CMK (cell line): Measurements from ENCODE around the gene CLCN4.

ENCODE experiments used
- DNase-seq: peaks from one replicate; pipeline ENCODE4 v3.0.0-alpha.2; 2010; ENCODE audit warnings: low read depth

The CLCN4 gene

GRCh38 chrX:10130354-10130753, 26.4 kb upstream of the CLCN4 start:
- DNase-seq: no peak

DNA sequence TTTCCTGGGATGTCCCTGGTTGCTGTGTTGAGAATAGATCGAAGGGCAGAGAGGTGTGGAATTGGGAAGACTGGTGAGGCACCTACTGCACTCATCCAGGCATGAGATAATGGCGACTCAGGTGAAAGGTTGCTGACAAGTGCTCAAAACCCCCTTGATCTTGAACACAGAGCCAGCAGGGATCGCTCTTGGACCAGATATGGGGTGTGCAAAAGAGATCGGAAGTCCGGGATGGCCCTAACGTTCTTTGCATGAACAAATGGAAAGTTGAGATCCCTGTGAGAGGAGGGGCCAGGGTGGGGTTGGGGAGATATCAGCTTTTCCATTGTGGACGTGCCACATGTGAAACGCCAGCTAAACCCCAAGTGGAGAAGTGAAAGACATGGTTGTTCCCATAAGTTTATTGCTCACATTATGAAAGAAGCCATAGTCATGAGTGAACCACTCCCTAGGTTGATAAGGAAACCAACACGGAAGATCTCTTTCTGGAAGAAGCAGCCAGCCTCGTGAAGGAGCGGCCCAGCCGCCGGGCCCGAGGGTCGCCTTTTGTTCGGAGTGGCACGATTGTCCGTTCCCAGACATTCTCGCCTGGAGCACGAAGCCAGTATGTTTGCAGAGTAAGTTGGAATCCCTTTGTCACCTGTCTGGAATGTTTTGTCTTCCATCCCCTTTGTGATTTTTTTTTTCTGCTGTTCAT, 22.6 kb upstream of the CLCN4 start:
- no peak for DNase-seq

DNA sequence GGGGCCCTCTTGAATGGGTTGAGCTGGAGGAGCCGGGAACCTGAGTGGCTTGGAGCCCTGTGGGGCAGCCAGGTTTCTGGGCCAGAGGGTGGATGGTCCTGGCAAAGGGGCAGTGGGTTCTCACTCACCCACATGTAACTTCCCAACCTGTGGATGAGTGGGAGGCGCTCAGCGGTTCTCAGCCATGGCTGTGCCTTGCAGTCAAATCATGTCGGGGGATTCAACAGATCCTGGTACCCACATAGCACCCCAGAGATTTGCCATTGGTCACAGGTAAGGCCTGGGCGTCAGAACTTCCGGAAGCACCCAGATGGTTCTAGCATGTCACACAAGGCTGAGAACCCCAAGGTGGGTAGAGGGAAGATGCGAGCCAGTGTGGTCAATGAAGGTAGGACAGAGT, 21.9 kb upstream of the CLCN4 start:
- DNase-seq: no peak

GRCh38 chrX:10135561-10136399, 21.0 kb upstream of the CLCN4 start:
- DNase-seq: no peak

GRCh38 chrX:10138726-10139125, 18.0 kb upstream of the CLCN4 start:
- no peak for DNase-seq

DNA sequence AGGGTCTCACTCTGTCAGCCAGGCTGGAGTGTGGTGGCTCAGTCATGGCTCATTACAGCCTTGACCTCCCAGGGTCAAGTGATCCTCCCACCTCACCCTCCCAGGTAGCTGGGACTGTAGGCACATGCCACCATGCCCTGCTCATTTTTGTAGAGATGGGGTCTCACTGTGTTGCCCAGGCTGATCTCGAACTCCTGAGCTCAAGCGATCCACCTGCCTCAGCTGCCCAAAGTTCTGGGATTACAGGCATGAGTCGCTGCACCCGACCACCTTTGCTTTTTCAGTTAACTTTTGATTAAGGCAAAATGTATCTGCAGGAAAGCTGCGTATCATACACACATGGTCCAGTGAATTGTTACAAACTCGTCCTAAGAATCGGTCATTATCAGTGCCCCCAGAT, 16.5 kb upstream of the CLCN4 start:
- DNase-seq: no peak

- DNase-seq: no peak
Measured at GRCh38 chrX:10142041-10142599, 14.7 kb upstream of the CLCN4 start.

DNA sequence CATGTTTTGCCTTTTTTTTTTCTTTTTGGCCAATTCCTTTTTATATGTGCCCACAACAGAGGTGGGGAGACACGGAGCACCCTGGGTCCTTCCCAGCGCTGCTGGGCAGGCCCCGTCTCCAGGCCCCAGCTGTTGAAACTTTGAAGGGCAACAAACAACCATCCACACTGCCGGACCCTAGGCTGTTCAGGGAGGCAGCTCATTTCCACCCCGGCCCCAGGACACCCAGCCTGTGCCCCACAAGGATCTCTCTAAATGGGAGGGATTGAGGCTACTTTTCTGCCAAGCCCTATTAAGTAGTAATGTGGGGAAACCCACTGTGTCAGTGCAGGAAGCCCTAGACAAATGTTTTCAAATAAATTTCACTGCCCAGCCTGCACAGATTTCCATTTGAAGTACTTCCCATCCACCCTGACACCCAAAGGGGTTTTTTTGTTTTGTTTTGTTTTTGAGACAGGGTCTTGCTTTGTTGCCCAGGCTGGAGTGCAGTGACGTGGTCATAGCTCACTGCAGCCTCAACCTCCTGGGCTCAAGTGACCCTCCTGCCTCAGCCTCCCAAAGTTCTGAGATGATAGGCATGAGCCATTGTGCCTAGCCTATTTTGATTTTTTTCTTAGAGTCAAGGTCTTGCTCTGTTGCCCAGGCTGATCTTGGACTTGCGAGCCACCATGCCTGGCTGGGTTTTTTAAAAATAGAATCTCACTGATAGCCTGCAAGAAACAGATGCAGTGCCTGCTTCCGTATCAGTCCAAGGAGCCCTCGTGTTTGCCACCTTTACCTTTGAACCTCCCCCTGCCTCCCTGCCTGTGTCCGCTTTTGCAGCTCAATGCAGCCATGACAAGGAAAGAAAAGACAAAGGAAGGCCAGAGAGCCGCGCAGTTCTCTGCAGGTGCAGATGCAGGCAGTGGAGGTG, 13.4 kb upstream of the CLCN4 start:
- no peak for DNase-seq

- no peak for DNase-seq
Measured at GRCh38 chrX:10146346-10146745, 10.4 kb upstream of the CLCN4 start.

- no peak for DNase-seq
Measured at GRCh38 chrX:10152086-10152485, 4.7 kb upstream of the CLCN4 start.

- no peak for DNase-seq
Measured at GRCh38 chrX:10155137-10155536, 1.6 kb upstream of the CLCN4 start.

GRCh38 chrX:10157032-10157341, 212 bp downstream of the CLCN4 start:
- no peak for DNase-seq

- no peak for DNase-seq
Measured at GRCh38 chrX:10157543-10157942, 768 bp downstream of the CLCN4 start.

DNA sequence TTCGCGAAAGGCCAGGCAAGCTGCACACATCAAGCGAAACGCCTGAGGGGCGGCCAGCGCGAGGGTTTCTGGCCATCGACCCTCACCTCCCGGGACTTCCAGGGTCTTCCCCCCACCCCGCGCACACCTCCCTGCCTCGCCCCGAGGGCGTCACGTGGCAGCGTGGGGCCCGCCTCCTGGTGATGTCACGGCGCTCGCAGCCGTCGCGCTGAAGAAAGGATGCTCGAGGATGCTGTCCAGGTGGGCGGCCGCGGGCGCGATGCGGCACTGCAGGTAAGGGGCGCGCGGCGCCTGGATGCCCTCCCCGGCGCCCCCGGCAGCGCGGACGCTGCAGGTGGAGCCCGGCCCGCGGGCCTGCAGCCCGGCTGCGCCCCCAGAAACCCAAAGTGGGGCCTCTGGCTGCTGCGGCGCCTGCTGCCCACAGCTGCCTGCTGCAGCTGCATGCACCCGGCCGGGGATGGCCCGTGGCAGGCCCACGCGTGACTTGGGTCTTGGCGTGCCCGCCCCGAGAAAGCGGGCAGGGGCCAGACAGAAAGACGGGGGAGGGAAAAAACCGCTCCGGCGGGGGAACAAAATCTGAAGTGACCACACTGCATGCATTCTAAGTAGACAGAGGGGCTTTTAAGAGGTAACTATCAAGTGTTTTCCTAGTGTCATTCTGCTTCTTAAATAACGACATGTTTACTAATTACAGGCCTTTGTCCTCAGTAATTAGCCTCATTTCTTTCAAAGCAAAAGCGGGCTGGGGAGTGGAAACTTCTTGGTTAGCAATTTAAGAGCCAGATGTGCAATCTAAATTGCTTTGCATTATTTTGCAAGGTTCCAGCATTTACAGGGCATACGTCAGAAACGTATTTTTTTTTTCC, 1.7 kb downstream of the CLCN4 start:
- no peak for DNase-seq

GRCh38 chrX:10159145-10159468, 2.3 kb downstream of the CLCN4 start:
- no peak for DNase-seq

DNA sequence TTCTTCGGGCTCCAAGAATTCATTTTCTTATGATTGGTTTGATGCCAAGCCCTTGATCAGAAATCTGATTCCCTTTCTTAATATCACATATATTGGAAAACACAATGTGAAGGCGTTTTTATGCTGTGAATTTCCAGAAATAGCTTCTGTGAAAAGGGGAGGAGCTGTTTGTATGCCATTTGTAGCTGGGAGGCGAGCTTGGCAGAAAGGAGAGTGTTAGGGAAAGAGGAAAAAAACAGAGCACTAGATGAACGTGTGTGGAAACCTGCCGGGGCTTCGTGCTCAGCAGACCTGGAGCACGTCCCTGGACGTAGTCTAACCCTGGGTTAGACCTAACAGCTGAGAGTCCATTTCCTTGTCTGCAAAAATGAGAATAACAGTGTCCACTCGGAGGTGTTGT, 3.4 kb downstream of the CLCN4 start:
- DNase-seq: no peak

DNA sequence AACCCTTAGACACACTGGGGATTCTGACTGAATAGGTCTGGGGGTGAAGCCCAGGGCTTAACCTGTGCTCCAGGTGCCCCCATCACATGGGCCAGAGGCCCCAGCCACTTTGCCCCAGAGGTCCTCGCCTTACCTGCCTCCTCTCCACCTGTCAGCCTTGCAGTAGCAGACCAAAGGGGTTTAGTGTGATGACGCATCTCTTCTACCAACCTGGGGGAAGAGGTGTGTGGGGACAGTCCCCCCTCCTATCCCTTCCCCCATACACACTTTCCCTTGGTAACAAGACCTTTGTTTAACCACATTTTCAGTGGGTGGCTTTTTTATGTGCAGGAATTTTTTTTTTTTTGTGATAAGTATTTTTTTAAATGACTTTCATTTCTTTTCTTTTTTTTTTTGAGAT, 6.3 kb downstream of the CLCN4 start:
- DNase-seq: no peak

DNA sequence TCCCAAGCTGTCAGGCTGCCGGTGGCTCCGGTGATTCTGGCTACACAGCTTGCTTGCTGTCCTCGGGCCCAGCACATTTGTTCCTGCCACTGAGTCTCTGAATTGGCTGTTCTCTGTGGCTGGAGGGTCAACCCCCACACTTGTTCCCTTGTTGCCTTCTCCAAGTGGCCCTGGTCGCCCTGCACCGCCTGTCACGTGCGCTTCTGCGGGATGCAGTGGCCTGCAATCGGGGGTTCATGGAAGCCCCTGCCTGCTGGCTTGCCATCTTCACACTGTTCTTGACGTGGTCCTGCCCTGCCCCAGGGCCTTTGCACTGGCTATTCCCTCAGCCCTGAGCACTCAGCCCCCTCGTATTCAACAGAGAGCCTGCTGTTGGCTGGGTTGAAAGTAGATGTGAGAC, 8.1 kb downstream of the CLCN4 start:
- DNase-seq: no peak

DNA sequence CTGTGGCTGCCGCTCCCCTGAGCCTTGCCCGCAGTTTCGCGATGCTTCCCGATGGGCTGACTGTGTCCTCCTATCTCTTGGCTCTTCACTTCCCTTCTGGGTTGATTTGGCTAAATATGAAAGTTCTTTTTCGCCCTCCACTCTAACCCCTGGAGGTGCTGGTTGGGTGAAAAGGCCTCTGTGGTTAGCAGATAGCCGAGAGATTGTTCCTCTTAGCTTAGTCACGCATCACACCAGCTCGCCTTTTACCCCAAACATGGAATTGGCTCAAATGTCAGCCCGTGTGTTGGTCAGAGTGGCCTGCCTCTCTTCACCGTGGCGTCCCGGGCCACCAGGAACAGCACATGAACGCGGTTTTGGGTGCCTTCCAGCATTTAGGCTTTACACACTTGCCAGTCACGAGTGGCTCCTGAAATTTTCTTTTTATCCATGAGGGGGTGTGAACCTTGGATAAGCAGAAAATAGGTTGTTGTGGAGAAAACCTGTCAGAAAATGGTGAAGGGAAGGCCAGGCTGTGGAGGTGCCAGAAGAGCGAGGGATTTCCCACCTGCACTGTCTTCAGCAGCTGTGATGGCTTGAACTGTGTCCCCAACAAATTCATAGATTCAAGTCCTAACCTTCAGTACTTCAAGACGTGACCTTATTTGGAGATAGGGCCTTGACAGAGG, 8.9 kb downstream of the CLCN4 start:
- peak; percentile 71 for DNase-seq

- DNase-seq: no peak
Measured at GRCh38 chrX:10166248-10166716, 9.5 kb downstream of the CLCN4 start.

GRCh38 chrX:10166731-10167151, 10.0 kb downstream of the CLCN4 start:
- DNase-seq: no peak
